Mucosa of rectum (tissue), 2 donors: ENCODE results near the gene RASGRP2.

Experiments used
- H3K27ac ChIP-seq, 2 donors: one replicate each; pipeline ENCODE4 v1.7.0; 2013; ENCODE audit warnings: inconsistent platforms in 2 of 2, low read depth in 2 of 2, low read length in 2 of 2
- H3K27me3 ChIP-seq, 2 donors: one replicate each; pipeline ENCODE4 v1.7.0; 2013; ENCODE audit warnings: low read length in 2 of 2; ENCODE audit not compliant: control insufficient read depth in 2 of 2, insufficient read depth in 2 of 2
- H3K36me3 ChIP-seq, 2 donors: one replicate each; pipeline ENCODE4 v1.7.0; 2013; ENCODE audit warnings: low read length in 2 of 2; ENCODE audit not compliant: control insufficient read depth in 2 of 2, insufficient read depth in 2 of 2
- H3K4me1 ChIP-seq, 2 donors: one replicate each; pipeline ENCODE4 v1.7.0; 2013; ENCODE audit warnings: low read length in 2 of 2, mild to moderate bottlenecking in 1 of 2; ENCODE audit not compliant: control insufficient read depth in 2 of 2, insufficient read depth in 2 of 2
- H3K4me3 ChIP-seq, 2 donors: one replicate each; pipeline ENCODE4 v1.7.0; 2013; ENCODE audit warnings: low read length in 2 of 2
- H3K9ac ChIP-seq, 2 donors: one replicate each; pipeline ENCODE4 v1.7.0; 2013; ENCODE audit warnings: low read length in 2 of 2, low read depth in 1 of 2, mild to moderate bottlenecking in 1 of 2
- H3K9me3 ChIP-seq, 2 donors: one replicate each; pipeline ENCODE4 v1.7.0; 2013; ENCODE audit warnings: low read length in 2 of 2; ENCODE audit not compliant: control insufficient read depth in 2 of 2
- donor health status: healthy.
- donor health status: Normal muscosa, but diverticular disease.

RASGRP2 gene

GRCh38 chr11:64747961-64748665 is 4.2 kb upstream of the RASGRP2 start:
- Histone ChIP-seq H3K9ac (no peak overlapping the region), H3K27ac (no peak overlapping the region)

DNA sequence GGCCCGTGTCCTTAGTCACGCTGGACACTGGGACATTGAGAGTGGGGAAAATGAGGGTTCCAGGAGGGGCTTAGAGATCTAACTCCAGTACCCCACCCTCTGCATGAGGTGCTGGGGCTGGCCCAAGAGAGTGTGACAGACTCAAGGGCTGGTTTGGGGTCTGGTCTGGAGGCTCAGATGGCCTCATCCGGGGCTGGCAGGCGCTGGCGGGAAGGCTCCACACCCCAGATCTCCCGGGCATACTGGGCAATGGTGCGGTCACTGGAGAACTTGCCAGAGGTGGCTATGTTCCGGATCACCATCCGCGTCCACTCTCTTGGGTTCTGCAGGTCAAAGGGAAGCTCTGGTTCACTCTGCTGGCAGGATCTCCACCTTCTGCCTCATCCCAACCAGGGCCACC is 2.5 kb upstream of the RASGRP2 start:
- Histone ChIP-seq H3K4me1 (peaks cover 16 to 21% of the 10 kb centered on the region in 2 donors), H3K4me3 (no peak overlapping the region), H3K9me3 (no peaks in the 10 kb centered on the region), H3K27me3 (peaks cover 6 to 34% of the 10 kb centered on the region in 2 donors), H3K27ac (peak overlapping the region in 1 of 2 donors; percentile 85), H3K9ac (no peak overlapping the region), H3K36me3 (no peaks in the 10 kb centered on the region)

More at GRCh38 chr11:64747961-64748665, 4.2 kb upstream of the RASGRP2 start:
- Histone ChIP-seq H3K4me3 (no peak overlapping the region), H3K36me3 (no peaks in the 10 kb centered on the region), H3K27me3 (peaks cover 6 to 21% of the 10 kb centered on the region in 2 donors), H3K4me1 (peaks cover 9 to 12% of the 10 kb centered on the region in 2 donors), H3K9me3 (no peaks in the 10 kb centered on the region)

DNA sequence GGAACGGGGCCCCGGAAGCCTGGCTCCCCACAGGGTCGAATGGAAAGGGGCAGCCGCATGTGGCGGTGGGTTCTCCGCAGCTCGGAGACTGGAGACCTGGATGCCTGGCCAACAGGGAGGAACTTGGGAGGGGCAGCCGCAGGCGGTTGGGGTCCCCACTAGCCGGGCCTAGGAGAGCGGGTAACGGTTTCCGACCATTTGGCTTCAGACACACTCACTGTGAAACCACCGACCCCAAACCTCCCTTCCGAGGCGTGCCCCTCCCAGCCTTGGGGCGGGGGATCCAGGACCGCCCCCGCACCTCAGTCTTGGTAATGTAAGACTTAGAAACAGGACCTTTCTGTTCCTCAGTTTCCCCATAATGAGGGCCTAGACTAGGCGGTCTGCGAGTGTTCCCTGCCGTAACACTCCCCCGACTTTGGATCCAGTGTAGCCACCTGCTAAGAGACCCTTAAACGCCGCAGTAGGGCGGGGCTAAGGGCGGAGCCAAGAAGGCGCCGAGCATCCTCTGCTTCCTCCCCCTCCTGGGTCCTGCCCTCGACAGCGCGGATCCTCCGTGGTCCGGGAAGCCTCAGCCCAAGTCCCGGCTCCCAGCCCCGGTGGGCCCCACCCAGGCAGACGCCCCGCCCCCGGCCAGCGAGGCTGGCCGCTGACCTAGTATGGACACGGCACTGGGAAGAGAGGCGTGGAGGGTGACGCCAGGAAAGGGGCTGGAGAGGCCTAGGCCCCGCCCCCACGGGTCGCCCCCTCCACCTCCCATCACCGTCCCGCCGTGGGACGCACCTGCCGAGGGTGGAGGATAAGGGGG is 1.8 kb upstream of the RASGRP2 start:
- Histone ChIP-seq H3K9ac (peak overlapping the region; percentile 55 to 65), H3K4me1 (peaks cover 16 to 21% of the 10 kb centered on the region in 2 donors), H3K9me3 (no peaks in the 10 kb centered on the region), H3K27me3 (peaks cover 8 to 38% of the 10 kb centered on the region in 2 donors), H3K4me3 (peak overlapping the region; percentile 57 to 72), H3K27ac (peak overlapping the region; percentile 55 to 85), H3K36me3 (no peaks in the 10 kb centered on the region)

GRCh38 chr11:64745189-64745520 is 1.2 kb upstream of the RASGRP2 start:
- Histone ChIP-seq H3K4me3 (peak overlapping the region; percentile 57 to 72), H3K9ac (peak overlapping the region; percentile 55 to 65), H3K27me3 (peaks cover 9 to 43% of the 10 kb centered on the region in 2 donors), H3K27ac (peak overlapping the region; percentile 55 to 85), H3K36me3 (no peaks in the 10 kb centered on the region), H3K9me3 (no peaks in the 10 kb centered on the region), H3K4me1 (peaks cover 16 to 21% of the 10 kb centered on the region in 2 donors)

GRCh38 chr11:64744544-64745188 is 724 bp upstream of the RASGRP2 start:
- H3K27ac ChIP-seq: peak overlapping the region; percentile 55 to 85
- H3K9ac ChIP-seq: peak overlapping the region in 1 of 2 donors; percentile 47
- H3K9me3 ChIP-seq: no peaks in the 10 kb centered on the region
- H3K27me3 ChIP-seq: peaks cover 12 to 45% of the 10 kb centered on the region in 2 donors
- no peaks in the 10 kb centered on the region for H3K36me3 ChIP-seq
- H3K4me3 ChIP-seq: peak overlapping the region; percentile 57 to 64
- H3K4me1 ChIP-seq: peaks cover 16 to 21% of the 10 kb centered on the region in 2 donors

DNA sequence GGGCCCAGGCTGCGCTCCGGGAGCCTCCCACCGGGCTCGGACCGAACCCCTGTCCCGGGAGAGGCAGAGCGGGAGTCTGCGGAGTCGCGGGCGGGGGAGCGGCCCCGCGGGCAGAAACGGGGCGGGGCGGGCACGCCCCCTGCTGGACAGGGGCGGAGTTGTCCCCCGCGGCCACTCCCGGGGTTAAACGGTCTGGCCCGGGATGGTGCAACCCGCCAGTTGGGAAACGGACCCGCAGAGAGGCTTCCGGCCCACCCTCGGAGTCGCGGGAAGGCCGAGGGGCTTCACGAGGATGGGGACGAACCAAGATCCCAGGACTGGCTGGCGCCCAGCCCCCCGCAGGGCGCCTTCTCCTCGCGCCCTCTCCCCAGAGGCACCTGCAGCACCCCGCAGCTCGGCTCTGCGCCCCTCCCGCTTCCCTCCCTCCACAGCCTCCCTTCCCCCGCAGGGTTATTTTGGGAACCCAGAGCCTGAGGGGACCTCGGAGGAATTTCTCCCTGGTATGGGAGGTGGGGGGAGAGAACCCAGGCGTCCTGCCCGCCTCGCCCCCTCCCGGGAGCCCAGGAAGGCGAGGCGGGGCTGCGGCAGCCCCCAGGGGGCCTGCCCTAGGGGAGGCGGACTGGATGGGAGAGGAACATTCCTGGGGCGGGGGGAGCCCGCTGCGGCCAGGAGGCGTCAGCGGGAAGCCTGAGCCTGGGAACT is 902 bp downstream of the RASGRP2 start:
- H3K27me3 ChIP-seq: peaks cover 12 to 47% of the 10 kb centered on the region in 2 donors
- H3K27ac ChIP-seq: peak overlapping the region; percentile 37 to 65
- H3K9me3 ChIP-seq: no peaks in the 10 kb centered on the region
- peak overlapping the region; percentile 32 to 43 for H3K9ac ChIP-seq
- peaks cover 16 to 21% of the 10 kb centered on the region in 2 donors for H3K4me1 ChIP-seq
- H3K36me3 ChIP-seq: no peaks in the 10 kb centered on the region
- peak overlapping the region; percentile 60 to 66 for H3K4me3 ChIP-seq

DNA sequence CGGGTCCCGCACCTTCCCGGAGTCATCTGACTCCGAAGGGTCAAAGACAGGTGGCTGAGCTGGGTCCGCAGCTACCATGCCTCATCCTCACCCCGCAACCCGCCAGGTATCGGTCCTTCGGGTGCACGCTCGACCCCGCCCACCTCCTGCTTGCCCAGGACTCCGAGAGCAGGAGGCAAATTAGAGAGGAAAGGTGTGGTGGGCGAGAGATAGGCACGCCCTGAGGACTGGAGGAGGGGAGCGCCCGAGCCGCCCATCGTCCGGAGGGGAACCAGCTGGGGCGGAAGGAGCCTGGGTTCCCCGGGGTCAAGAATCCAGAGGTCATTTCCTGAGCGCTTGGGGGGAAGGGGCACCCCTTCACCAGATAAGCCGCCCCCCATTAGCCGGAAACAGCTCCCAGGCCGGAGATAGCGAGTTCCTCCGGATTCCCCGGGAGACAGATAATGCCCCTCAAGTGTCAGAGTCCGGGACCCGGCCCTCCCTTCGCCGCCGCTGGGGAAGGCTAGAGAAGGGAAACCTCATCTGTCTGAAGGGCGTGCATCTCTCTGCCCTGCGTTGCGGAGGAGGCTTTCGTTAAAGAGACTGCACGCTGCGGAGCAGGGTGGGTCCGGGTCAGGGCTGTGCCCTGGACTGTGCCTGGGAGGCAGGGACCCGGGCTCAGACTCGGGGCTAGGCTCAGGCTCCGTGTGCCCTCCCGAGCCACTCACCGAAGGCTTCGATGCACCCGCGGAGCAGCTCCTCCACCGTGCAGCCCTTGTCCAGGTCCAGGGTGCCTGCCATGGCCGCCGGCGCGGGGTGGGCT is 1.7 kb downstream of the RASGRP2 start:
- peak overlapping the region; percentile 6 to 26 for H3K9ac ChIP-seq
- peaks cover 16 to 21% of the 10 kb centered on the region in 2 donors for H3K4me1 ChIP-seq
- H3K27me3 ChIP-seq: peaks cover 12 to 47% of the 10 kb centered on the region in 2 donors
- H3K9me3 ChIP-seq: no peaks in the 10 kb centered on the region
- H3K27ac ChIP-seq: peak overlapping the region; percentile 37 to 65
- peak overlapping the region; percentile 60 to 66 for H3K4me3 ChIP-seq
- H3K36me3 ChIP-seq: no peaks in the 10 kb centered on the region

- H3K9me3 ChIP-seq: no peaks in the 10 kb centered on the region
- no peak overlapping the region for H3K9ac ChIP-seq
- peaks cover 12 to 47% of the 10 kb centered on the region in 2 donors for H3K27me3 ChIP-seq
- H3K4me3 ChIP-seq: peak overlapping the region in 1 of 2 donors; percentile 60
- no peak overlapping the region for H3K27ac ChIP-seq
- peaks cover 16 to 21% of the 10 kb centered on the region in 2 donors for H3K4me1 ChIP-seq
- H3K36me3 ChIP-seq: peaks cover 0 to 2% of the 10 kb centered on the region in 2 donors
Measured at GRCh38 chr11:64741375-64742086, 2.4 kb downstream of the RASGRP2 start.
